HEK293 (cell line): ENCODE results near the gene C1QL1.

Experiments used
- KLF10 ChIP-seq: fragments of 450-650 bp; IDR thresholded peaks from 2 replicates; pipeline ENCODE4 v1.5.1; 2018; ENCODE audit warnings: missing biosample characterization, mild to moderate bottlenecking, missing genetic modification characterization
- TRIM28 ChIP-seq: IDR thresholded peaks from 2 replicates; pipeline ENCODE4 v1.6.1; 2011; ENCODE audit warnings: low read length, control low read depth, borderline replicate concordance
- TF ChIP-seq, protein P1 (sequence below): fragments of 450-650 bp; formaldehyde crosslinking; IDR thresholded peaks from 2 replicates; pipeline ENCODE4 v1.5.1; 2016; ENCODE audit warnings: missing biosample characterization, missing genetic modification characterization
- TF ChIP-seq, protein P2 (sequence below): fragments of 450-650 bp; IDR thresholded peaks from 2 replicates; pipeline ENCODE4 v1.5.1; 2018; ENCODE audit warnings: missing biosample characterization, missing genetic modification characterization

DNA sequence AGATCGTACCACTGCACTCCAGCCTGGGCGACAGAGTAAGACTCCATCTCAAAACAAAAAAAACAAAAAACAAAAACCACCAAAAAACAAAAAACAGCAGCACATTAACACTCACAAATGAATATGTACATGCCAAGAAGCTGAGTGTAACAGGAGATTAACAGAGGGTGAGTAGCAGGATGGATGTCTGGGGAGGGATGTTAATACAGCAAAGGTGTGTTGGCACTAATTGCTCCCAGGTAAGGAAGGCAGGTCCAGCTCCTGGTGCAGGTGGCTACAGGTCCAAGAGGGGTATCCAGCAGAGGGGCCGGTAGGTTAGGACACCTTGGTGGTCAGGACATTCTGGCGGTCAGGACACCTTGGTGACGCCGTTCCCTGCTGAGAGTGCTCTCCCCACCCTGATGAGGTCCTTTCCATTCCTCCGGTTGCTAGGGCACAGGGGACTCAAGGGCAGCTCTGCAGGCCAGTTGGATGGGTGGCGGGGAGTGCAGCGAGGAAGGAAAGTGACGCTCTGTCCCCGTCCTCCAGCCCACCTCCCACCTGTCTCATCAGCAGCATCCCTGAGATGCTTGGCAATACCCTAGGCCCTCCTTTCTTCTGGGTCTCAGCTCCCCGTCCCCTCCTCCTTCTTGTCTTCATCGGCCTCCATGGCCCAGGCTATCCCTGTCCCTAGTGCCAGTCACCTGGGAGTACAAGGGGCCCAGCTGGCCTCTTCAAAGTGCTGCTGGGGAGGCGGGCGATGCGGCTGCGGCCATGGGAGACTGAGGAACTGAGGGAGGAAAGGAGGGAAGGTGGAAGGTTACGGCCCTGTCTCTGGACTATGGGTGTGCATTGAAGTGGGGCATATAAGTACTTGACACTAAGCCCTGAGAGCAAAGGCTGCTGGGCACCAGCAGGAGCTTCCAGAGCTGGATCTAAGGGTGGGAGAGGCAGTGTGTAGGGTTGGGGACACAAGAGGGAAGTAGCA lies 42.1 kb downstream of the C1QL1 start:
- TF ChIP-seq, protein P1, sequence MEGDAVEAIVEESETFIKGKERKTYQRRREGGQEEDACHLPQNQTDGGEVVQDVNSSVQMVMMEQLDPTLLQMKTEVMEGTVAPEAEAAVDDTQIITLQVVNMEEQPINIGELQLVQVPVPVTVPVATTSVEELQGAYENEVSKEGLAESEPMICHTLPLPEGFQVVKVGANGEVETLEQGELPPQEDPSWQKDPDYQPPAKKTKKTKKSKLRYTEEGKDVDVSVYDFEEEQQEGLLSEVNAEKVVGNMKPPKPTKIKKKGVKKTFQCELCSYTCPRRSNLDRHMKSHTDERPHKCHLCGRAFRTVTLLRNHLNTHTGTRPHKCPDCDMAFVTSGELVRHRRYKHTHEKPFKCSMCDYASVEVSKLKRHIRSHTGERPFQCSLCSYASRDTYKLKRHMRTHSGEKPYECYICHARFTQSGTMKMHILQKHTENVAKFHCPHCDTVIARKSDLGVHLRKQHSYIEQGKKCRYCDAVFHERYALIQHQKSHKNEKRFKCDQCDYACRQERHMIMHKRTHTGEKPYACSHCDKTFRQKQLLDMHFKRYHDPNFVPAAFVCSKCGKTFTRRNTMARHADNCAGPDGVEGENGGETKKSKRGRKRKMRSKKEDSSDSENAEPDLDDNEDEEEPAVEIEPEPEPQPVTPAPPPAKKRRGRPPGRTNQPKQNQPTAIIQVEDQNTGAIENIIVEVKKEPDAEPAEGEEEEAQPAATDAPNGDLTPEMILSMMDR (tag by site-specific recombination), result no peak
- no peak for TF ChIP-seq TRIM28
- TF ChIP-seq KLF10 (tag by site-specific recombination), result no peak
- TF ChIP-seq, protein P2, sequence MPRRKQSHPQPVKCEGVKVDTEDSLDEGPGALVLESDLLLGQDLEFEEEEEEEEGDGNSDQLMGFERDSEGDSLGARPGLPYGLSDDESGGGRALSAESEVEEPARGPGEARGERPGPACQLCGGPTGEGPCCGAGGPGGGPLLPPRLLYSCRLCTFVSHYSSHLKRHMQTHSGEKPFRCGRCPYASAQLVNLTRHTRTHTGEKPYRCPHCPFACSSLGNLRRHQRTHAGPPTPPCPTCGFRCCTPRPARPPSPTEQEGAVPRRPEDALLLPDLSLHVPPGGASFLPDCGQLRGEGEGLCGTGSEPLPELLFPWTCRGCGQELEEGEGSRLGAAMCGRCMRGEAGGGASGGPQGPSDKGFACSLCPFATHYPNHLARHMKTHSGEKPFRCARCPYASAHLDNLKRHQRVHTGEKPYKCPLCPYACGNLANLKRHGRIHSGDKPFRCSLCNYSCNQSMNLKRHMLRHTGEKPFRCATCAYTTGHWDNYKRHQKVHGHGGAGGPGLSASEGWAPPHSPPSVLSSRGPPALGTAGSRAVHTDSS (tag by site-specific recombination), result no peak
